Mammary microvascular endothelial cell (primary cell): ENCODE data around the gene RTF2. TPM values are rescaled to one million over a fixed set of nuclear protein-coding genes. Genes with fewer than 3 reads are reported as not detected.

ENCODE experiments used
- total RNA-seq: library from RNA; depleted of rRNA; stranded (reverse); fragments of >200 nt; gene quantifications from 2 replicates; pipeline ENCODE4 v1.2.3, GENCODE V29; 2015

The RTF2 gene
- total RNA-seq, result 64.8 and 65.6 TPM in 2 replicates

GRCh38 chr20:56468316-56469076, at the start of gene RTF2:
TSS of gene RTF2 (plus strand) at chr20:56468627. CDS start at chr20:56468698, 71 bp downstream.

GRCh38 chr20:56524444-56524843, 56.0 kb downstream of the RTF2 start, which contains the start of gene FAM209A:
TSS of gene FAM209A (plus strand) at chr20:56524744. CDS start at chr20:56524809, 65 bp downstream.

GRCh38 chr20:56532946-56533345, 64.5 kb downstream of the RTF2 start, which contains the start of gene FAM209B:
TSS of gene FAM209B (plus strand) at chr20:56533246. CDS start at chr20:56533342, 96 bp downstream.

Other genes with a start within 250 kb of the RTF2 start
- gene MC3R, start 219.9 kb upstream of the RTF2 start, total RNA-seq, result not detected in 2 replicates
- 40.2 and 45.6 TPM in 2 replicates for gene FAM210B, start 109.7 kb upstream of the RTF2 start, total RNA-seq
- 47.2 and 57.6 TPM in 2 replicates for gene AURKA, start 76.4 kb upstream of the RTF2 start, total RNA-seq
- 28.2 and 29.4 TPM in 2 replicates for gene CSTF1, start 76.0 kb upstream of the RTF2 start, total RNA-seq
- not detected in 2 replicates for gene CASS4, start 56.4 kb upstream of the RTF2 start, total RNA-seq
- gene FAM209A, start 56.1 kb downstream of the RTF2 start, total RNA-seq, result not detected in 2 replicates
- not detected in 2 replicates for gene FAM209B, start 64.6 kb downstream of the RTF2 start, total RNA-seq
- gene TFAP2C, start 160.7 kb downstream of the RTF2 start, total RNA-seq, result not detected in 2 replicates